ENCODE data around the gene TOR4A. TPM values are rescaled to one million over a fixed set of nuclear protein-coding genes. Genes with fewer than 3 reads are reported as not detected.

The TOR4A gene
- total and polyA plus RNA-seq, 9 of the 15 experiments (the other 6 are each of a cell fraction or from before 2014, with no cell fraction given), result 3.9 to 49.2 (median 8.8) TPM

DNA sequence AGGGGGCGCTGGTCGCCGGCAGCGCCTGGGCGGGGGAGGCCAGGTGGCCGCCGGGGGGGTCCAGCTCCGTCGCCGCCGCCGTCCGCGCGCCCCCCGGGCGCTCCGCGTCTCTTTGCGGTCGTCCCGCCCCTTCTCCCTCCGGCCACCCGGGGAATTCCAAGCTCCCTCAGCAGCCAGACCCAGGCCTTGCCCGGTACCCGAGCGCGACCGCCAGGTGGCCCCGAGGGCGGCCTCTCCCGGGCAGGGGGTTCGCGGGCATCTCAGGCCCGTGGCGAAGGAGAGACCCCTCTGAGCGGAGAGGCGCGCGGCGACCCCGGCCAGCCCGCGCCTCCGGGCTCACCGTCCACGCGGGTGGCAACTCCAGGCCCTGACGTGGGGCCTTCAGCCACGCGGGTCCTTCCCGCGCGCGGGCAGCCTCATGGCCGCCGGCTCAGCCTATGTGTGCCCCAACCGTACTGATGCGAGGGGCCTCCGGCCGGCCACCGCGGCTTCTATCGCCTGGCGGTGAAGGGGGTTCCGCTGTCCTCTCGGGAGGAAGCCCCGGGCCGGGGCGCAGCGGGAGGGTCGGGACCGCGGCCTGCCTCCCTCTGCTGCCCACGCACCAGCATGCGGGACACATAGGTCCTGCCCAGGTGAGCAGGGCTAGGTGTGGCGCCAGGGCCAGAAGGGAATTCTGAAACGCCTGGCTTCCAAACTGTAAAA, 25.1 kb downstream of the TOR4A start:
- ATAC-seq (peak; percentile 24), DNase-seq (ENCODE audit: extremely low read depth in 1 of 4, low spot score in 3 of 4) (peak in 2 of 4 experiments; percentile 94 to 95), FAIRE-seq (no peak)
- peak overlapping the region; percentile 63 to 91 for H3K9ac ChIP-seq (ENCODE audit: insufficient read depth in 1 of 2, low read depth in 2 of 2, low read length in 2 of 2)
- H2AFZ ChIP-seq (ENCODE audit: low read depth, low read length), result peak overlapping the region; percentile 51
- POLR2A ChIA-PET, result interaction anchor here (0.7 to 2.3 kb wide), 14 partner anchors 11 to 173 kb away, joined by 3 to 10 read pairs (median 6); partner anchors contain the start of genes ANAPC2 and SSNA1
- peaks cover 8% of the 10 kb centered on the region; the same call in 1 of the 3 replicates for H3K36me3 ChIP-seq (ENCODE audit: control insufficient read depth, insufficient read depth, low read length)
- peaks cover 27 to 86% of the 10 kb centered on the region in 2 experiments for H3K4me1 ChIP-seq (replicated peaks in 1 of 2; ENCODE audit: control insufficient read depth in 2 of 2, insufficient read depth in 2 of 2, low read length in 2 of 2)
- TSS peak; percentile 69 for BruUV-seq (replicated peaks)
- H3K9me3 ChIP-seq (replicated peaks; ENCODE audit: control insufficient read depth, insufficient read depth, low read depth, low read length), result no peaks in the 10 kb centered on the region
- CTCF ChIA-PET (ENCODE audit: low intra/inter-chr PET ratio), result interaction anchor here (0.7 kb wide), 1 partner anchor 143 kb away, joined by 4 read pairs; no protein-coding TSS in a partner anchor
- H3K27me3 ChIP-seq (ENCODE audit: control insufficient read depth in 2 of 2, insufficient read depth in 2 of 2, low read length in 2 of 2), result no peaks in the 10 kb centered on the region
- H3K4me3 ChIP-seq, result peak overlapping the region; percentile 46
- intact Hi-C loops (cut with micrococcal nuclease), result loop anchor here (5.0 to 10.0 kb wide), 4 partner anchors 60 to 230 kb away; partner anchors contain the start of genes EXD3, NOXA1 and TUBB4B
- H3K27ac ChIP-seq (ENCODE audit: extremely low read depth, low read depth, low read length), result peak overlapping the region; percentile 83
- H3K9me1 ChIP-seq (ENCODE audit: control insufficient read depth, insufficient read depth, low read length), result peaks cover 7% of the 10 kb centered on the region
- 10% methylated on average over 42 of the region's 78 CpGs for WGBS (ENCODE audit: insufficient coverage, low coverage, missing lambda C conversion rate)
- peaks cover 28% of the 10 kb centered on the region for H3K79me2 ChIP-seq (ENCODE audit: control insufficient read depth, insufficient read depth, low read length)
- H3K4me2 ChIP-seq (ENCODE audit: insufficient read depth, low read length), result peak overlapping the region; percentile 60
- H4K20me1 ChIP-seq (replicated peaks; ENCODE audit: control insufficient read depth, insufficient read depth, low read length), result peaks cover 13% of the 10 kb centered on the region
- in situ Hi-C loops (cut with MboI), result no loop called here
- peak; percentile 67 for TF ChIP-seq EGR1 (conservative IDR thresholded peaks at IDR 0.05)
- TF ChIP-seq FOSL1 (tag; conservative IDR thresholded peaks at IDR 0.05), result no peak; the same call in 1 of the 2 replicates
- peak; percentile 95; the same call in 1 of the 2 replicates for TF ChIP-seq FOXK1 (CRISPR knock-in tag; IDR thresholded peaks at IDR 0.05; ENCODE audit: borderline replicate concordance)
- TF ChIP-seq SIN3A (IDR thresholded peaks at IDR 0.05; ENCODE audit: borderline replicate concordance in 2 of 2, control insufficient read depth in 1 of 2, low read depth in 2 of 2, low read length in 2 of 2), result 0 out of 4 replicates have a peak, but pooled peaks have one; percentile 41 to 51
- TF ChIP-seq NFRKB (IDR thresholded peaks at IDR 0.05; ENCODE audit: low read depth), result peak; percentile 48; the same call in 1 of the 2 replicates
- no peak for TF ChIP-seq RHOXF2B (CRISPR knock-in tag; conservative IDR thresholded peaks at IDR 0.05)
- 0 out of 2 replicates have a peak, but pooled peaks have one; percentile 43 for TF ChIP-seq XRCC5 (IDR thresholded peaks at IDR 0.05; ENCODE audit: low read depth, low read length)
- peak; percentile 46; the same call in 1 of the 2 replicates for TF ChIP-seq RREB1 (CRISPR knock-in tag; IDR thresholded peaks at IDR 0.05)
- TF ChIP-seq THAP7 (CRISPR knock-in tag; IDR thresholded peaks at IDR 0.05), result 0 out of 2 replicates have a peak, but pooled peaks have one; percentile 27
- peak; percentile 48 to 65 (median 61); a peak in 5 of 6 replicates for TF ChIP-seq CTCF (IDR thresholded peaks at IDR 0.05 in 2 of 3, conservative IDR thresholded peaks at IDR 0.05 in 1 of 3; ENCODE audit: insufficient read depth in 2 of 3, low read depth in 1 of 3, low read length in 3 of 3)
- peak in 1 of 2 experiments; percentile 64; a peak in 2 of 4 replicates for TF ChIP-seq HDAC1 (IDR thresholded peaks at IDR 0.05)
- 0 out of 2 replicates have a peak, but pooled peaks have one; percentile 30 for TF ChIP-seq HDAC2 (IDR thresholded peaks at IDR 0.05)
